Chondrocyte (in vitro differentiated cells): ENCODE measurements around the gene AGPAT4. TPM values are rescaled to one million over a fixed set of nuclear protein-coding genes. Genes with fewer than 3 reads are reported as not detected.

Source experiments
- DNase-seq: peaks from one replicate; pipeline ENCODE4 v3.0.0; 2021; ENCODE audit warnings: mixed read lengths, low spot score
- H3K27ac Mint-ChIP-seq: one replicate; pipeline ENCODE4 v1.8.0; 2021; ENCODE audit warnings: mild to moderate bottlenecking, moderate library complexity, mixed read lengths; ENCODE audit not compliant: unreplicated experiment
- H3K27me3 Mint-ChIP-seq: 2 replicates; pipeline ENCODE4 v1.8.0; 2021; ENCODE audit warnings: low read depth, mixed read lengths
- H3K36me3 Mint-ChIP-seq: 2 replicates; pipeline ENCODE4 v1.8.0; 2021; ENCODE audit warnings: low read depth, mixed read lengths
- H3K4me1 Mint-ChIP-seq: 2 replicates; pipeline ENCODE4 v1.8.0; 2021; ENCODE audit warnings: low read depth, mild to moderate bottlenecking, mixed read lengths
- H3K4me3 Mint-ChIP-seq: one replicate; pipeline ENCODE4 v1.8.0; 2021; ENCODE audit warnings: mild to moderate bottlenecking, moderate library complexity, mixed read lengths; ENCODE audit not compliant: unreplicated experiment
- H3K9me3 Mint-ChIP-seq: 2 replicates; pipeline ENCODE4 v1.8.0; 2021; ENCODE audit warnings: low read depth, mixed read lengths
- total RNA-seq: library from RNA; stranded (reverse); gene quantifications from 3 replicates; pipeline ENCODE4 v1.2.1, GENCODE V29; 2021
- TF ChIP-seq, protein P1 (sequence below): fragments of 200-600 bp; sonication (generic); IDR thresholded peaks from 2 replicates; pipeline ENCODE4 v1.5.0; 2021; ENCODE audit warnings: antibody characterized with exemption, mild to moderate bottlenecking, moderate library complexity

The AGPAT4 gene
- total RNA-seq, 1 donor from 2014 or later: 11.9 TPM

DNA sequence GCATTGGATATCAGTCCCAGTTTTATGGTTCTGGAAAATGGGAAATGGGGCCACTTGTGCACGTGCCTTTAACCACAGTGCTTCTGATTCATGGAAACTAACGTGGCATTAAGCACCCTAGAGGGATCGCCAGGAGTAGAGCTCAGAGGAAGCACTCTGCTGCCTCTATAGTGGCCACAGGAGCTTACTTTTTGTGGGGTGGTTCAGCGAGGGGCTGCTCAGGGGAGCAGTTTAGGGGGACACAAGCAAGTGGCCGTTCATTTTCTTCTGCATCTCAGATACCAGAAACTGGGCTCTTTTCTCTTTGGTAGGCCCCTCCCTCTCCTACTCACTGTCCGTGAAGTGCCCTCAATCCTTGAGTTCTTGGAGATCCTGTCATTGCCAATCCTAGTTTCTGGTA lies 28.5 kb downstream of the AGPAT4 start:
- H3K36me3 Mint-ChIP-seq: peaks cover 3% of the 10 kb centered on the region
- no peak for DNase-seq
- H3K9me3 Mint-ChIP-seq: peaks cover 12% of the 10 kb centered on the region
- H3K27me3 Mint-ChIP-seq: no peaks in the 10 kb centered on the region
- TF ChIP-seq, protein P1, sequence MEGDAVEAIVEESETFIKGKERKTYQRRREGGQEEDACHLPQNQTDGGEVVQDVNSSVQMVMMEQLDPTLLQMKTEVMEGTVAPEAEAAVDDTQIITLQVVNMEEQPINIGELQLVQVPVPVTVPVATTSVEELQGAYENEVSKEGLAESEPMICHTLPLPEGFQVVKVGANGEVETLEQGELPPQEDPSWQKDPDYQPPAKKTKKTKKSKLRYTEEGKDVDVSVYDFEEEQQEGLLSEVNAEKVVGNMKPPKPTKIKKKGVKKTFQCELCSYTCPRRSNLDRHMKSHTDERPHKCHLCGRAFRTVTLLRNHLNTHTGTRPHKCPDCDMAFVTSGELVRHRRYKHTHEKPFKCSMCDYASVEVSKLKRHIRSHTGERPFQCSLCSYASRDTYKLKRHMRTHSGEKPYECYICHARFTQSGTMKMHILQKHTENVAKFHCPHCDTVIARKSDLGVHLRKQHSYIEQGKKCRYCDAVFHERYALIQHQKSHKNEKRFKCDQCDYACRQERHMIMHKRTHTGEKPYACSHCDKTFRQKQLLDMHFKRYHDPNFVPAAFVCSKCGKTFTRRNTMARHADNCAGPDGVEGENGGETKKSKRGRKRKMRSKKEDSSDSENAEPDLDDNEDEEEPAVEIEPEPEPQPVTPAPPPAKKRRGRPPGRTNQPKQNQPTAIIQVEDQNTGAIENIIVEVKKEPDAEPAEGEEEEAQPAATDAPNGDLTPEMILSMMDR: no peak
- no peak overlapping the region for H3K27ac Mint-ChIP-seq
- H3K4me1 Mint-ChIP-seq: no peaks in the 10 kb centered on the region
- no peak overlapping the region for H3K4me3 Mint-ChIP-seq

DNA sequence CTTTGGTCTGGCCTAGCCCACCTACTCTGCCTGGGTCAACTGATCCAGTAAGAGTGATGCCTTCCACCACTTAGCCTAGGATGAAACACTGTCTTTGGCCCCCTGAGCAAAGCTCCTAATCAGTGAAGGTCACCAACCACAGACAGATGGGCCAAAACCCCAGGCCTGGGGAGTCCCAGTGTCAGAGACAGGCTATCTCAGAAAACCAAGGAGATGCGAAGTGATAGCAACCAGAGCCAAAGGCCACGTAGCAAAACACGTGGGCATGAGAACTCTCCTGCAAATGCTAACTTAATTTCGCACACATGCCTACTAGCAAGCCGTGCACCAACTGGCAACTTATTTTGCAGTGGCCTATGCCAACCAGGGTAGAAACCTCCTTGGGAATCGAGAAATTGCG lies 29.1 kb downstream of the AGPAT4 start:
- Mint-ChIP-seq H3K4me3 (no peak overlapping the region), H3K27me3 (no peaks in the 10 kb centered on the region), H3K9me3 (peaks cover 9% of the 10 kb centered on the region), H3K36me3 (peaks cover 3% of the 10 kb centered on the region), H3K27ac (no peak overlapping the region), H3K4me1 (no peaks in the 10 kb centered on the region)
- TF ChIP-seq, protein P1: no peak
- no peak for DNase-seq

DNA sequence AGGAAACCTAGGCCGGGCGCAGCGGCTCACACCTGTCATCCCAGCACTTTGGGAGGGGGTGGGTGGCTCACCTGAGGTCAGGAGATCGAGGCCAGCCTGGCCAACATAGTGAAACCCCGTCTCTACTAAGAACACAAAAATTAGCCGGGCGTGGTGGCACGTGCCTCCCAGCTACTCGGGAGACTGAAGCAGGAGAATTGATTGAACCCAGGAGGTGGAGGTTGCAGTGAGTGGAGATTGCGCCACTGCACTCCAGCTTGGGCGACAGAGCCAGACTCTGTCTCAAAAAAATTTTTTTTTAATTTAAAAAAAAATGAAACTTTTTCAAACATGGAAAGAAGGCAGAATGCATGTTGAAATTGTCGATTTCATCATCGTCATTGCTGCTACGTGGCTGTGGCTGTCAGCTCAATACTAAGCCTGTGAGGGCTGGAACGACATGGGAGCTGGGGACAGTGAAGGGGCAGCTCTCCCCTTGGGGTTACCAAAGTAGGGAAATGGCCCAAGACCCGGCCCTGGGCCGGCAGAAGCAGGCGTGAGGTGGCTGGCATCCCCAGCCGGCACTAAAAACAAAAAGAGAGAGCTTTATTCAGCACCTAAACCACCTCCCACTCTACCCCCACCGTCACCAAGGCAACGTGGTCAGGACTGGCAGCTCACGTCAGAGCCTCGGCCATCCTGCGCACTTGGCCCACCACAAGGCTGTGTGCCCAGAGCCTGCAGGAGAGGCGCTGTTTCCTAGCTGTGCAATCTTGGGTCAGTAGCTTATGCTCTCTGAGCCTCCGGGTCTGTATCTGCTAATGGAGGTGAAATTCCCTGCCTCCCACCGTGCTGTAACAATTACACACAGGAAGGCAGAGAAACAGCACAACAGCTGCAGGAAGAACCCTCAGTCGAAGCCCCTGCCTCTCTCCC lies 30.8 kb downstream of the AGPAT4 start:
- Mint-ChIP-seq H3K27me3 (no peaks in the 10 kb centered on the region), H3K36me3 (no peaks in the 10 kb centered on the region), H3K9me3 (no peaks in the 10 kb centered on the region), H3K4me1 (no peaks in the 10 kb centered on the region), H3K4me3 (no peak overlapping the region), H3K27ac (no peak overlapping the region)
- no peak for DNase-seq
- TF ChIP-seq, protein P1: no peak

DNA sequence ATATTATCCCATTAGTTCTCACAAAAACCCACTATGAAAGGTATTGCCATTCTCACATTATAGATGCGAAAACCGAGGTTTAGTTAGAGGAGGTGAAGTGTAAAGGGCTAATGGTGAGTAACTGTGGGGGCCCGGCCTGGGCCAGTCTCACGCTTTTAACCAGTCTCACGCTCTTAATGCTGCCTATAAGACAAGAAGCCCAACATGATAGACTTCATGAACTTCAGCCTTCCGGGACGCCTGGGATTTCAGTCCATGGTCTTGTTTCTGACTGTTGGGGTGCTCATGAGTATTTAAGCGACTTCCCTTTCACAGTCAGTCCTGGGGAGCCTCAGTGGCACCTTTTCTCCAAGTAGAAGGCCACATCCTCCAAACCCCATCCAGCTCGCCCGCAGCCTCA lies 31.7 kb downstream of the AGPAT4 start:
- no peaks in the 10 kb centered on the region for H3K9me3 Mint-ChIP-seq
- no peaks in the 10 kb centered on the region for H3K36me3 Mint-ChIP-seq
- no peak for DNase-seq
- no peaks in the 10 kb centered on the region for H3K27me3 Mint-ChIP-seq
- no peak overlapping the region for H3K4me3 Mint-ChIP-seq
- H3K4me1 Mint-ChIP-seq: no peaks in the 10 kb centered on the region
- TF ChIP-seq, protein P1: no peak
- H3K27ac Mint-ChIP-seq: no peak overlapping the region

DNA sequence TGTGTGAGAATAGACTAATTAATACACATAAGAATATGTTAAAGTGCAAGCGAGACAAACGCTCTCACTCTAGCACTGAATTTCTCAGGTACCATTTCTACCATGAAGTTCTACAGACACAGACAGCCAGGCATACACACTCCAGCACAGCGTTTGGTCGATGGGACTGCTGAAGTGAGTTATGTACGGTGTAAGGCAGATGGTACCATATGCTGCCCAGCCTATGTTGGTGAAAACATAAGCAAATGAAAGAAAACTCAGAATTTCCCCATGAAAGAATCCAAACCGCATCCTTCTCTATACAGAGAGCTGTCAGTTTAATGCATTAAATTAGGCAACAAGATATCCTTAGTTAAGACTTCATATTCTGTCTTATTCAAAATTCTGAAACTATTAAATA lies 34.9 kb downstream of the AGPAT4 start:
- Mint-ChIP-seq H3K9me3 (no peaks in the 10 kb centered on the region), H3K27ac (no peak overlapping the region), H3K4me3 (no peak overlapping the region), H3K4me1 (peaks cover 24% of the 10 kb centered on the region), H3K27me3 (no peaks in the 10 kb centered on the region), H3K36me3 (no peaks in the 10 kb centered on the region)
- no peak for DNase-seq
- TF ChIP-seq, protein P1: no peak
